ENCODE measurements around the gene KCNH1.

The KCNH1 gene

DNA sequence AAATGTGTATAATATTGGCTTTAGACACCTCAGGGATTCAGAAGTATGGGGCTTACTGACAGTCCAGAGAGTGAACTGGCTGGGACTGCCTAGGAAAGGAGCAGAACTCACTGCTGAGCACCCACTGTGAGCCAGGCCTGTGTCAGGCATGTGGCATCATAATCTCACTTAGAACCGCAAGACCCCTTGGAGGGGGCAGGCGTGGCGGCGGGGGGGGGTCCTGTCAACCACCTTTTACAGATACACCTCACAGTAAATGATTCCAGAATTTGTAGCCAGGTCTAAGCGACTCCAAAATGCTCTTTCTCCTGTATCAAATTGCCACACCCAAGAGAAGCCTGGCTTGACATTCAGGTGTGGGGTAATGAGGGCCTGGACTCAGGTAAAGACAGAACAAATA, 235.5 kb downstream of the KCNH1 start:
- Histone ChIP-seq H3K36me3 (ENCODE audit: insufficient read depth) (no peaks in the 10 kb centered on the region), H3K4me2 (no peak overlapping the region), H3K27ac (no peak overlapping the region), H3K79me2 (ENCODE audit: insufficient read depth, low read depth) (no peaks in the 10 kb centered on the region), H3K9ac (no peak overlapping the region), H3K27me3 (ENCODE audit: insufficient read depth, low read depth) (no peaks in the 10 kb centered on the region), H3K4me1 (ENCODE audit: low read depth, poor library complexity, severe bottlenecking) (no peaks in the 10 kb centered on the region), H2AFZ (ENCODE audit: low read depth) (no peak overlapping the region), H4K20me1 (ENCODE audit: insufficient read depth) (no peaks in the 10 kb centered on the region), H3K4me3 (IDR thresholded peaks at IDR 0.05; ENCODE audit: insufficient read depth, low read depth, low read length) (no peak overlapping the region)
- TF ChIP-seq, protein P1, sequence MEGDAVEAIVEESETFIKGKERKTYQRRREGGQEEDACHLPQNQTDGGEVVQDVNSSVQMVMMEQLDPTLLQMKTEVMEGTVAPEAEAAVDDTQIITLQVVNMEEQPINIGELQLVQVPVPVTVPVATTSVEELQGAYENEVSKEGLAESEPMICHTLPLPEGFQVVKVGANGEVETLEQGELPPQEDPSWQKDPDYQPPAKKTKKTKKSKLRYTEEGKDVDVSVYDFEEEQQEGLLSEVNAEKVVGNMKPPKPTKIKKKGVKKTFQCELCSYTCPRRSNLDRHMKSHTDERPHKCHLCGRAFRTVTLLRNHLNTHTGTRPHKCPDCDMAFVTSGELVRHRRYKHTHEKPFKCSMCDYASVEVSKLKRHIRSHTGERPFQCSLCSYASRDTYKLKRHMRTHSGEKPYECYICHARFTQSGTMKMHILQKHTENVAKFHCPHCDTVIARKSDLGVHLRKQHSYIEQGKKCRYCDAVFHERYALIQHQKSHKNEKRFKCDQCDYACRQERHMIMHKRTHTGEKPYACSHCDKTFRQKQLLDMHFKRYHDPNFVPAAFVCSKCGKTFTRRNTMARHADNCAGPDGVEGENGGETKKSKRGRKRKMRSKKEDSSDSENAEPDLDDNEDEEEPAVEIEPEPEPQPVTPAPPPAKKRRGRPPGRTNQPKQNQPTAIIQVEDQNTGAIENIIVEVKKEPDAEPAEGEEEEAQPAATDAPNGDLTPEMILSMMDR (conservative IDR thresholded peaks at IDR 0.05; ENCODE audit: low read depth, low read length): no peak

DNA sequence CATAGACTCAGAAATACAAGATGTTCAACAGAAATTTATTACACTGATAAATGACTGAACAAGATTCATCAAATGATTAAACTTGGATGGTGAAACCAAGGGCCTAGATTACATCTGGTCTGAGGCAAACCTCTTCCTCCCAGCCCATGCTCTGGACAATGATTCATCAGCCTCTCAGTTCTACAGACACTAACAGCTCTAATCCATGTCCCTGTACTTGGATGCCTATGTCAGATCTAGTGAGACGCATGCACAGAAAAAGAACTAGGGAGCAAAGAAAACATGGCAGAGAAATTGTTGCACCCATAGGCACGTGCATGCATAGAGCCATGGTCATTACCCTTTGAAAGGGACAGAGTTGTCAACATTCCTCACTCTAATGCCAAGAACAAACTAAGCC, 250.1 kb downstream of the KCNH1 start:
- H3K4me2 ChIP-seq: no peak overlapping the region
- TF ChIP-seq, protein P1 (conservative IDR thresholded peaks at IDR 0.05; ENCODE audit: low read depth, low read length): no peak

GRCh38 chr1:210882414-210883221, 251.3 kb downstream of the KCNH1 start:
- Histone ChIP-seq H3K27me3 (ENCODE audit: insufficient read depth, low read depth) (no peaks in the 10 kb centered on the region), H3K4me3 (IDR thresholded peaks at IDR 0.05; ENCODE audit: insufficient read depth, low read depth, low read length) (no peak overlapping the region), H2AFZ (ENCODE audit: low read depth) (no peak overlapping the region), H3K4me1 (ENCODE audit: low read depth, poor library complexity, severe bottlenecking) (no peaks in the 10 kb centered on the region), H3K36me3 (ENCODE audit: insufficient read depth) (no peaks in the 10 kb centered on the region), H3K79me2 (ENCODE audit: insufficient read depth, low read depth) (no peaks in the 10 kb centered on the region), H4K20me1 (ENCODE audit: insufficient read depth) (no peaks in the 10 kb centered on the region), H3K9ac (no peak overlapping the region), H3K27ac (no peak overlapping the region), H3K4me2 (no peak overlapping the region)
- TF ChIP-seq, protein P1 (conservative IDR thresholded peaks at IDR 0.05; ENCODE audit: low read depth, low read length): no peak

More for the DNA sequence above, 250.1 kb downstream of the KCNH1 start:
- no peak overlapping the region for H3K9ac ChIP-seq
- no peaks in the 10 kb centered on the region for H3K79me2 ChIP-seq (ENCODE audit: insufficient read depth, low read depth)
- H3K27ac ChIP-seq: no peak overlapping the region
- no peak overlapping the region for H3K4me3 ChIP-seq (IDR thresholded peaks at IDR 0.05; ENCODE audit: insufficient read depth, low read depth, low read length)
- no peak overlapping the region for H2AFZ ChIP-seq (ENCODE audit: low read depth)
- H3K36me3 ChIP-seq (ENCODE audit: insufficient read depth): no peaks in the 10 kb centered on the region
- H3K4me1 ChIP-seq (ENCODE audit: low read depth, poor library complexity, severe bottlenecking): no peaks in the 10 kb centered on the region
- H3K27me3 ChIP-seq (ENCODE audit: insufficient read depth, low read depth): no peaks in the 10 kb centered on the region
- no peaks in the 10 kb centered on the region for H4K20me1 ChIP-seq (ENCODE audit: insufficient read depth)

GRCh38 chr1:210878564-210878963, 255.4 kb downstream of the KCNH1 start:
- TF ChIP-seq, protein P1 (conservative IDR thresholded peaks at IDR 0.05; ENCODE audit: low read depth, low read length): no peak

More at GRCh38 chr1:210878564-210878963, 255.4 kb downstream of the KCNH1 start:
- H3K4me3 ChIP-seq (IDR thresholded peaks at IDR 0.05; ENCODE audit: insufficient read depth, low read depth, low read length): no peak overlapping the region
- H3K79me2 ChIP-seq (ENCODE audit: insufficient read depth, low read depth): no peaks in the 10 kb centered on the region
- H3K36me3 ChIP-seq (ENCODE audit: insufficient read depth): no peaks in the 10 kb centered on the region
- H3K9ac ChIP-seq: no peak overlapping the region
- H3K4me2 ChIP-seq: no peak overlapping the region
- no peak overlapping the region for H2AFZ ChIP-seq (ENCODE audit: low read depth)
- no peaks in the 10 kb centered on the region for H3K4me1 ChIP-seq (ENCODE audit: low read depth, poor library complexity, severe bottlenecking)
- no peak overlapping the region for H3K27ac ChIP-seq
- no peaks in the 10 kb centered on the region for H4K20me1 ChIP-seq (ENCODE audit: insufficient read depth)
- H3K27me3 ChIP-seq (ENCODE audit: insufficient read depth, low read depth): no peaks in the 10 kb centered on the region
